AG04449 (cell line): Measurements from ENCODE around the gene TSPAN31.

Experiments used
- CTCF ChIA-PET: fragments of 350-600 bp; formaldehyde crosslinking; extraction: SDS; loops from one replicate; lab custom pipeline; 2021; ENCODE audit warnings: antibody characterized with exemption; lab: Yijun Ruan, JAX
- POLR2A ChIA-PET: fragments of 400-600, 350-600 bp; formaldehyde crosslinking; extraction: SDS; loops from one replicate; lab custom pipeline; 2020; ENCODE audit warnings: antibody characterized with exemption, inconsistent platforms; lab: Yijun Ruan, JAX
- DNase-seq: peaks from one replicate; pipeline ENCODE4 v3.0.0-alpha.2; 2010; ENCODE audit warnings: low read depth, low spot score
- H3K4me3 ChIP-seq: 2 replicates; pipeline ENCODE4 v1.5.1; 2011; ENCODE audit warnings: low read depth, mild to moderate bottlenecking, control low read depth, low read length
- TF ChIP-seq, protein P1 (sequence below): IDR thresholded peaks from one replicate; pipeline ENCODE4 v1.5.1; 2011; ENCODE audit warnings: mild to moderate bottlenecking, moderate library complexity, low read length, control low read depth, inconsistent platforms; ENCODE audit not compliant: insufficient read depth; ENCODE audit errors: missing control alignments

Gene TSPAN31

GRCh38 chr12:57724936-57725740 lies 19.7 kb upstream of the TSPAN31 start:
- TF ChIP-seq, protein P1, sequence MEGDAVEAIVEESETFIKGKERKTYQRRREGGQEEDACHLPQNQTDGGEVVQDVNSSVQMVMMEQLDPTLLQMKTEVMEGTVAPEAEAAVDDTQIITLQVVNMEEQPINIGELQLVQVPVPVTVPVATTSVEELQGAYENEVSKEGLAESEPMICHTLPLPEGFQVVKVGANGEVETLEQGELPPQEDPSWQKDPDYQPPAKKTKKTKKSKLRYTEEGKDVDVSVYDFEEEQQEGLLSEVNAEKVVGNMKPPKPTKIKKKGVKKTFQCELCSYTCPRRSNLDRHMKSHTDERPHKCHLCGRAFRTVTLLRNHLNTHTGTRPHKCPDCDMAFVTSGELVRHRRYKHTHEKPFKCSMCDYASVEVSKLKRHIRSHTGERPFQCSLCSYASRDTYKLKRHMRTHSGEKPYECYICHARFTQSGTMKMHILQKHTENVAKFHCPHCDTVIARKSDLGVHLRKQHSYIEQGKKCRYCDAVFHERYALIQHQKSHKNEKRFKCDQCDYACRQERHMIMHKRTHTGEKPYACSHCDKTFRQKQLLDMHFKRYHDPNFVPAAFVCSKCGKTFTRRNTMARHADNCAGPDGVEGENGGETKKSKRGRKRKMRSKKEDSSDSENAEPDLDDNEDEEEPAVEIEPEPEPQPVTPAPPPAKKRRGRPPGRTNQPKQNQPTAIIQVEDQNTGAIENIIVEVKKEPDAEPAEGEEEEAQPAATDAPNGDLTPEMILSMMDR = no peak
- POLR2A ChIA-PET = interaction anchor here (0.8 to 1.0 kb wide), 2 partner anchors 10 to 27 kb away, joined by 3 to 4 read pairs; partner anchors contain the start of gene CDK4
- no peak overlapping the region for H3K4me3 ChIP-seq
- DNase-seq = no peak
- CTCF ChIA-PET = interaction anchor here (0.7 to 5.3 kb wide), 29 partner anchors 9 to 273 kb away, joined by 3 to 82 read pairs (median 5); partner anchors contain the start of genes AGAP2, OS9, TSFM and TSPAN31

DNA sequence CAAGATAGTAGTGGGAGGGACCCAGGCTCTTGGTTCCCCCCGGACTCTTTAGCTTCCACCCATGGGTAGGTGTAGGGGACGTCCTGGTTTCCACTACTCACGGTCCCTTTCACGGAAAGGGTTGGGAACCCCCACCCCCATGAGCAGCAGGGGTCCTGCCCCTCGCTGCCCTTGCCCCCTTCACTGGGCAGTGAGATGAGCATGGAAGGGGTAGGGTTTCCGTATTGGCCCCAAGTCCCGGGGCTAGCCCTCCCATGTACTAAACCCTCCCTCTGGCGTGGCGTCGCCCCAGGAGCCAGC lies 19.0 kb upstream of the TSPAN31 start:
- DNase-seq = no peak
- CTCF ChIA-PET = interaction anchor here (0.6 to 5.3 kb wide), 35 partner anchors 9 to 273 kb away, joined by 3 to 82 read pairs (median 4); partner anchors contain the start of genes AGAP2, CYP27B1, OS9 and TSFM
- TF ChIP-seq, protein P1 = no peak
- POLR2A ChIA-PET = interaction anchor here (0.5 to 1.3 kb wide), 5 partner anchors 9 to 224 kb away, joined by 3 to 7 read pairs (median 3); partner anchors contain the start of genes CDK4 and TSPAN31
- H3K4me3 ChIP-seq = peak overlapping the region; percentile 91

DNA sequence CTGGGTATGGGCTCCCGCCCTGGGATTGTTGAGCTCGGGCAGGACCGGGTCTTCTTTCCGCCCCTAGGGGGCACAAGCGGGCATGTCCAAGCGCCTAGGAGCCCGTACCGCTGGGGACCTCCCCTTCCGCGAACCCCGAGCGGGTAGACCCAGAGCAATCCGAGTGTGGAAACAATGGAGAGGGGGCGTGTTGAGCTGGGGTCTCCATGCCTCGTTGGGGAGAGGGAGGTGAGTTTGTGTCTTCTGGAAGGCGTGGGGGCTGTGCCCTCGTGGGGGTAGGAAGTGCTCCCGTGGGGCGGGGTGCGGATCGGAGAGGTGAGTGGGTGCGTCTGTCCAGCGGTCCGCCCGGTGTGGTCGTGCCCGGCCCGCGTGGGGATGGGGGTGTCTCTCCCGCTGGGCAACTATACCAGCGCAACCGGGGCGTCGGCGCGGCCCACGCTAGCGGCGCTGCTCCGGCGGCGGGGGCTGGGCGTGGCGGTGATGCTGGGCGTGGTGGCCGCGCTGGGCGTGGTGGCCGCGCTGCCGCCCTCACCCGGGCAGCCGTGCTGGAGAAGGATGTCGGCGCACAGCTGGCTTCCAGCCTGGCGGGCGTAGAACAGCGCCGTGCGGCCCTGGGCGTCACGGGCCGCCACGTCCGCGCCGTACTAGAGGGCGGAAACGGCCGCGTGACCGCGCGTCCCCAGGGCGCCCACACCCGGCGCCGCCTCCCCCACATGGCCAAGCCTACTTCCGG lies 18.5 kb upstream of the TSPAN31 start:
- peak overlapping the region; percentile 91 for H3K4me3 ChIP-seq

DNA sequence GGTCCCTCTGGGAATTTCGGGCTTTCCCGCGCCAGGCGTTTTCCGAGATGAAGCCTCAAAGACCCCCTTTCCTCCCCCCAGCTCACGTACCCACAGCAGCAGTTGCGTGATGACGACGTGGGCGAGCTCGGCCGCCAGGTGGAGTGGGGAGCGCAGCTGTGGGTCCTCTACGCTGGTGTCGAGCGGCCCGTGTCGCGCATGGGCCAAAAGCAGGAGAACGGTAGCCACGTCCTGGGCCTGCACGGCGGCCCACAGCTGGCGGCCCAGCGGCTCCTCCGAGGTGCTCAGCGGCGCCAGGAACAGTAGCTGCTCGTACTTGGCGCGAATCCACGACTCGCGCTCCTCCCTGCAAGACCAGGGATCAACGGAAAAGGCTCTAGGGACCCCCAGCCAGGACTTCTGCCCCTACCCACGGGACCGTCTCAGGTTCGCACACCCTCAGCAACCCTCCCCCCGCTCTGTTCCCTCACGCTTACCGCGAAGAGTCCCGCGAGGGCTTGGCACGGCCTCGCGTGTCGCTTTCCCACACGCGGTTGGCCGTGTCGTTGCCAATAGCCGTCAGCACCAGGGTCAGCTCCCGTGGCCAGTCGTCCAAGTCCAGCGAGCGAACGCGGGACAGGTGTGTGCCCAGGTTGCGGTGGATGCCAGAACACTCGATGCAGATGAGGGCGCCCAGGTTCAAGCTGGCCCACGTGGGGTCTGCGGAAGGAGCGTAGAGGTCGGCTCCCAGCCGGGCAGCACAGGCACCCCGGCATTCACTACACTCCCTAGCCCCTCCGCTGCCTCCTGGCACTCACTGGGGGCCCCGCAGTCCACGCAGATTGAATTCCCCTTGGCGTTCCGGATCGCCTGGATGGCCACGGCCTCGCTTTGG lies 17.7 kb upstream of the TSPAN31 start:
- ChIA-PET POLR2A (interaction anchor here (0.6 to 1.3 kb wide), 3 partner anchors 12 to 1042 kb away, joined by 3 to 7 read pairs (median 3); partner anchors contain the start of gene TSPAN31), CTCF (interaction anchor here (0.8 to 5.3 kb wide), 21 partner anchors 9 to 271 kb away, joined by 3 to 82 read pairs (median 5); partner anchors contain the start of genes AGAP2, CYP27B1, OS9 and TSFM)
- peak overlapping the region; percentile 91 for H3K4me3 ChIP-seq
- DNase-seq = no peak
- TF ChIP-seq, protein P1 = peak; percentile 63

More for the DNA sequence above, 18.5 kb upstream of the TSPAN31 start:
- CTCF ChIA-PET = interaction anchor here (0.6 to 5.3 kb wide), 39 partner anchors 10 to 274 kb away, joined by 3 to 82 read pairs (median 4); partner anchors contain the start of genes AGAP2, CYP27B1, OS9 and TSFM
- TF ChIP-seq, protein P1 = peak; percentile 94
- POLR2A ChIA-PET = interaction anchor here (0.5 to 1.3 kb wide), 6 partner anchors 8 to 1041 kb away, joined by 3 to 7 read pairs (median 3); partner anchors contain the start of genes CDK4 and TSPAN31
- DNase-seq = peak; percentile 29

DNA sequence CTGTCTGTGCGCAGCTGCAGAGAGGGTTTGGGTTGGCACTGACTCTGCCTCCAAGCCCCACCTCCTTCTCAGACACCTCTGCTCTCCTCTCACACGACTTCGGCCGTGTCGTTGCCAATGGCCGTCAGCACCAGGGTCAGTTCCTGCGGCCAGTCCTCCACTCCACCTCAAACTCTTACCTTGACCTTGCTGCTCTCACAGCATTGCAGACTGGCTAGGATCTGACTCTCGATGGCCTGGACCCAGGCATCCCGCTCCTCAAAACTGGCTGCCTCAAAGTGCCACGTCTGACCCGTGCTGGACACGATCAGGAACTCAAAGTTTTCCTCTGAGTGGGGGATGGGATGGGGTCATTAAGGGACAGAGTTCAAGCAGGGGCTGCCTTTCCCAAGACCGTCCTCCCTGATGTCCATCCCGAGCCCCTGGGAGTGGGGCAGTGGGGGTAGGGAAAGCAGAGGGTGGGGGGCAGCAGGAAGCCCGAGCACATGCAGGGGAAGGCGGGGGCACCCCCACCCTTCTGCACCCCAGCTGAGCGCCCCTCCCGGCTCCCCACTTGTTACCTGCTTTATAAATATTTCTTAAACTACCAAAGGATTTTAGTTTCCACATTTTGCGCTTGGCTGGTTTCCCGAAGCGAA lies 17.0 kb upstream of the TSPAN31 start:
- ChIA-PET POLR2A (no interaction called here), CTCF (interaction anchor here (3.2 to 5.3 kb wide), 3 partner anchors 8 to 35 kb away, joined by 22 to 82 read pairs (median 26); partner anchors contain the start of genes AGAP2, OS9 and TSPAN31)
- TF ChIP-seq, protein P1 = no peak
- H3K4me3 ChIP-seq = no peak overlapping the region
- no peak for DNase-seq
